COR-L47 (cell line): ENCODE data around the gene ZNF511.

ENCODE experiments used
- DNase-seq: peaks from one replicate; lab custom pipeline; 2025; lab: John Stamatoyannopoulos, UW

ZNF511 gene

GRCh38 chr10:133274751-133275683 is 33.7 kb upstream of the ZNF511 start:
- no peak for DNase-seq

DNA sequence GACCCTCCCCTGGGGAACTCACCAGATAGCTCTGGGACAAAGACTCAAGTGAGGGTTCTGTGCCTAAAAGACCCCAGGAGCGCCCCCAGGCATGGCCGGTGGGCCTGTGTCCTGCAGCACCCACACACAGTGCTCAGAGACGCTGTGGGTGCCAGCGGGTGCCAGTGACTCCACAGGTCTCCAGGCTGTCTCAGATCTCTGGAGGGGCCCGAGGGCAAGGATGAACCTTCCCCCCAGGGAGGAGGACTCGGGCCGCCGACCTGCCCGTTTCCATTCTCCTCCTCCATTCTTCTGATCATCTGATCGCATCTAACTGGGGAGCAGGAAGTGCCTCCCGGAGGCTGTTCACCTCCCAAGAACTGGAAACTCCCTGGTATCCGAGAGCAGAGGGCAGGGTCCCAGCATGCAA is 33.0 kb upstream of the ZNF511 start:
- no peak for DNase-seq

- DNase-seq, result no peak
Observed at GRCh38 chr10:133276100-133276434, 32.6 kb upstream of the ZNF511 start.

DNA sequence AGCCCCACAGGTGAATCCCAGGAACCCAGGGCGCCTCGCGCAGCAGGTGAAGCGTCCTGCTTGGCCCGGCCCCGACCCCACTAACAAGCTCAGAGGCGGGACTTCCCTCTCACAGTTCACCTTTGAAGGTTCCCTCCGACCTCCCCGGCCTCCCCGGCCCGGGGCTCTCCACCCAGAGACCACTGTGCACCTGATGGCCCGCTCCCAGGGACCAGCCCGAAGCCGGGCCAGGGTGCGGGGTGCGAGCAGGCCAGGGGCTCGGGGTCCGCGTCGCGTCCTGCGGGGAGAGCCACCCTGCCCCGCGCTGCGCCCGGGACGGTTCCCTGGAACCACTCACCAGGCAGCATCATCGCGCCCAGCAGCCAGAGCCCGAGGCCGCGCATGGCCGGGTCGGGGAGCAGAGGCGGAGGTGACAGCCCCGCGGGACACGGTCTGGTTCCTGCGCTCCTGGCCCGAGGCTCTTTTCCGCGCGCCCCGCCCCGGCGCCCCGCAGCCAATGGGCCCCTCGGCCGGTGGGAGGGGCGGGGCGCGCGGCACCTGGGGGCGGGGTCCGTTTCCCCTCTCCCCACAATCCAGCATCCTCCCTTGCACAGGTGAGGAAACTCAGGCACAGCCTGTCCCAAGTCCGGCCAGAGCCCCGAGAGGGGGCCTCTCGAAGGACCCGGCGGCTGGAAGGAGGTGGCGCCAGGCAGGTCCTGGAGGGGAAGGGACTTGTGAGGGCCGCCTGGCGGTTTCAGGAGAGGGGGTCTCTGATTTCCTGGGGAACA is 32.1 kb upstream of the ZNF511 start, which contains the start of gene ADAM8:
TSS of gene ADAM8 (minus strand) at position 434 of the 767 bp plus-strand sequence. CDS start at position 383, 51 bp downstream.
- no peak for DNase-seq

GRCh38 chr10:133277277-133277992 is 31.3 kb upstream of the ZNF511 start:
- no peak for DNase-seq

DNA sequence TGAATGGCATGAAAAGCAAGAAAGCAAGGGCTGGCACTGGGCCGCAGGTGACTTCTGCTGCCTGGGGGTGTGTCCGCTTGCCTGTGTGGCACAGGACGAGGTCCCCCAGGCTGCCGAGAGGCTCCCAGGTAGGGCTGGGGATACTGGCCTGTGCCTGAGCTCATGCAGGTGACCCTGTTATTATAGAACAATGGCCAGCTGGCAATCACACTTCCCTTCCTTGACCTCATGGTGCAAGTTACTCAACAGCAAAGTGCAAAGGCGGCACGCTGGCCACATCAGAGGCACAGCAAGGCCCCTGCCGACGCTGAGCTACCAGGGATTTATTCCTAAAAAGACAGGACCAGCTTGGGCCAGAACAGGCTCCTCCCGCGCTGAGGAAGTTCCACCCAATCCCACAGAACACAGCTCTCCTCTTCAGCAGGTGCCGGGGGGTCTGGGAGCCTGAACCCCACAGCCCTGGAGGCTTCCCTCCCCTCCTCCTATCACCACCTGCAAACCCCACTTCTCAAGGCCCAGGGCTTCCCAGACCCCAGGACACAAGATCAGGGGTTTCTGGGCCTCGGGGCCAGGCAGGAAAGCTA is 30.6 kb upstream of the ZNF511 start:
- DNase-seq, result no peak

GRCh38 chr10:133278577-133279265 is 30.0 kb upstream of the ZNF511 start:
- no peak for DNase-seq

DNA sequence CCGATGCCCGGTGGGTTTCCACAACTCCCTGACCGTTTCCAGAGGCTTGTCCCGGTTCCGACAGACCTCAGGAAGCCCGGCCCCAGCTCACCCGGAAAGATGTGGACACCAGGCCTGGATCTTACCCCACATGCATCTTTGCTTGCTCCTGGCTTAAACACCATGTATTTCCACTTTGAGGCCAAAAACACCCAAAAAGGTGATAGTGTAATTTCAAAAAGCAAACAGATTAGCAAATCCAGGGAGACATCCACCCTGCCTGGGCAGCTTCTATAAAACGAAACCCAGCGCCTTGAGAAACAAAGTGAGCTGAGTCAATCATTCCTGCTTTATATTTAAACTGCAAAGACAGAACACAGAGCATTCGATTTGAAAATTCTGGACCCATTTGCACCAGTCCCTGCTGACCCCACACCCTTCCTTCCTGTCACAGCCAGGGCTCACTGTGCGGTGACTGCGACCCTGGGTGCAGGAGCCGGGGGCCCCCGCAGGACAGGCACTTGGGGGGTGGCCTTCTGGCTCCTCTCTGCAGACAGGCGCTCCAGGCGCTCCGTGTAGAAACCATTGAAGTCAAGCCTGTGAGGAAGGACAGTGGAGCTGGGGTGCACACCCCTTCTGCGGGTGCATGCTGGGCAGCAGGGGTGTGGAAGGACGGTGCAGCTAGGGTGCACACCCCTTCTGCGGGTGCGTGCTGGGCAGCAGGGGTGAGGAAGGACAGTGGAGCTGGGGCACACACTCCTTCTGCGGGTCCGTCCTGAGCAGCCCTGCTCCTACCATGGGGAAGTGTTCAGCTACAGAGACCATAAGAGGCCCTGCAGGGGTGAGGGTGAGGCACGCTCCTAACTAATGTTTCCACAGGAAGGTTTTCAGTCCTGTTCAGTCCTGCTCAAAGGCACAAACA is 29.1 kb upstream of the ZNF511 start:
- no peak for DNase-seq

DNA sequence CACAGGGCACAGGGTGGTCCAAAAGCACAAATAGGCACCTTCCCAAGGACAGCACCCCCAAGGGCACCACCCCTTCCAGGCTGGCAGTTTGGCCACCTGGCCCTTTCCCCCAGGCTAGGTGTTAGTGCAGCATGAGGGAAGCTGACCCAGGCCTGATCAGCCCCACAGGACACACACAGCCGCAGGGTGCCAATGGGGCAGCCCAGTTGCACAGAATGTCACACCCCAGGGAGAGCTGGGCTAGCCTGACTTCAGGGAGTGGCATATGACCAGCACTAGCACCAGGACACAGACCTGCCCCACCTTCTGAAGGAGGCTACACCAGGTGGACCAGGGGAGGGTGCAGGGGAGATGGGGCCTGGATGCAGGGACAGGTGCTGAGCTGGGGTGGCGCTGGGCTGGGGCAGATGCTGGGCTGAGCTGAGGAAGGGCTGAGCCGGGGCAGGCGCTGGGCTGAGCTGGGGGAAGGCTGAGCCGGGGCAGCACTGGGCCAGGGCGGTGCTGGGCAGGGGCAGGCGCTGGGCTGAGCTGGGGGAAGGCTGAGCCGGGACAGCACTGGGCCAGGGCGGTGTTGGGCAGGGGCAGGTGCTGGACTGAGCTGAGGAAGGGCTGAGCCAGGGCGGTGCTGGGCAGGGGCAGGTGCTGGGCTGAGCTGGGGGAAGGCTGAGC is 28.2 kb upstream of the ZNF511 start:
- no peak for DNase-seq

DNA sequence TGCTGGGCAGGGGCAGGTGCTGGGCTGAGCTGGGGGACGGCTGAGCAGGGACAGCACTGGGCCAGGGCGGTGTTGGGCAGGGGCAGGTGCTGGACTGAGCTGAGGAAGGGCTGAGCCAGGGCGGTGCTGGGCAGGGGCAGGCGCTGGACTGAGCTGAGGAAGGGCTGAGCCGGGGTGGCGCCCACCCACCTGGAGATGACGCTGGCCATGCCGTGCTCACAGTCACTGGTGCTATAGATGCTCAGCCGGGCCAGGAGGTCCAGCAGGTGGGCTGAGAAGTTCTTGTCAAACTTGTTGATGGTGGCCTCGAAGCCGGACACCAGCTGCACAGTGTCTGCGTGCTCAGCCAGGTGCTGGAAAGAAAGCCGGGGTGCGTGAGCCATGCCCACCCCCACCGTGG is 27.6 kb upstream of the ZNF511 start:
- DNase-seq, result no peak

GRCh38 chr10:133281628-133282372 is 26.9 kb upstream of the ZNF511 start:
- DNase-seq, result no peak

DNA sequence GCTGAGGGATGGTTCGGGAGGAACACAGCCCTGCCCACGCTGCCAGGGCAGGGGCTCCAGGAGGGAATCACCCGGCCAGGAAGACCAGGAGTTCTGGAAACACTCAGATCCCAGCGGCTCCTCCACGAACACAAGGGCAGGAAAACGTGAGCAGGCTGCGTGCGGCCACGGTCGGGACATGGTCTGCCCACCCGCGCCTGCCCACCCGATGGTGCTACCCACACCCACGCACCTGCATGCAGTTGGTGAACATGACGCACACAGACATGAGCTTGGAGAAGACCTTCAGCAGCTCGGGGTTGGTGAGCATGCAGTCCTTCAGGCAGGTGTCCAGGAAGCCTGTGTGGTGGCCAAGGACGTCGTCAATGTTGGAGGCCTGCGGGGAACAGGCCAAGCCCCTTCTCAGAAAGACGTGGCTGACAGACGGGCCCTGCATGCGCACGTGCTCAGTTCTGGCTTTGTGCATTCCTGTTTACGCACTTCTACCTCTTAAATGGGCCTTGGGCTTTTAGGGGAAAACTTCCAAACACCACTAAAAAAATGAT is 25.8 kb upstream of the ZNF511 start:
- DNase-seq, result no peak

DNA sequence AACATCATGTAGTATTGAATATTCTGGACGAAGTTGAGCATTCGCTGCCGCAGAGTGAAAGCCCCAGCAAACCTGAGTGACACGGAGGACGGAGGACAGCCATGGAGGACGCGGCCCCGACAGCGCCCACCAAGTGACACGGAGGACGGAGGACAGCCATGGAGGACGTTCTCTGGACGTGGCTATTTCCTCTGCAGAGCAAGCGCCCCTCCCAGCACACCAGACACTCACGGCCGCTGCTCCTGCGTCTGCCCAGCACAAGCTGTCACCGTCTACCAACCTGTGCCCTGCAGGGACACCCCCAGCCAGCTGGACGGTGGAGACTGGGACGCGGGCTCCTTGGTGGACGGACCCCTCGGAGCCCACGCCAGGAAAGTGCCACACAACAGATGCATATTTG is 24.8 kb upstream of the ZNF511 start:
- DNase-seq, result no peak

- no peak for DNase-seq
Observed at GRCh38 chr10:133285217-133285616, 23.5 kb upstream of the ZNF511 start.

DNA sequence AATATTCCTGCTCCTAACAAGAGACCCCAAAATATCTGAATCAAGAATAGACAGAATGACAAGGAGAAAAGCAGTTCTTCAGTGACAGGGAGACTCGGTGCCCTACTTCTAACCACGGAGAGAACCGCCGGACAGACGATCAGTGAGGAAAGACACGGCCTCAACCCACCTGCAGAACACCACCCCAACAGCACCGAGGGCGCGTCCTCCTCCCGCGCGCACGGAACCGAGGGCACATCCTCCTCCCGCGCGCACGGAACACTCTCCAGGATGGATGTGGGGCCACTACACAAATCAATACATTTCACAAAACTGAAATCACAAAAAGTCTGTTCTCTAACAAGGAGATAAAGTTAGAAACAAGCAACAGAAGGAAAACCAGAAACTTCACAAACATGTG is 22.3 kb upstream of the ZNF511 start:
- no peak for DNase-seq

- no peak for DNase-seq
Observed at GRCh38 chr10:133287832-133288500, 20.7 kb upstream of the ZNF511 start.

GRCh38 chr10:133289761-133290160 is 19.0 kb upstream of the ZNF511 start:
- no peak for DNase-seq
